OCI-LY7 (cell line): Measurements from ENCODE around the gene SEMA7A. TPM values are rescaled to one million over a fixed set of nuclear protein-coding genes. Genes with fewer than 3 reads are reported as not detected.

ENCODE experiments used
- BruUV-seq: library from RNA; stranded (reverse); fragments of 400-500 nt; replicated peaks from 2 replicates; lab custom pipeline; 2021; lab: Mats Ljungman, UMichigan
- CTCF ChIA-PET: fragments of 300-600 bp; sonication (Branson Sonifier 250); formaldehyde crosslinking; loops from one replicate; lab custom pipeline; 2022; ENCODE audit warnings: antibody characterized with exemption; ENCODE audit not compliant: unreplicated experiment; lab: Charles Lee
- POLR2A ChIA-PET: fragments of 300-600 bp; sonication (Branson Sonifier 250); formaldehyde crosslinking; loops from one replicate; lab custom pipeline; 2022; ENCODE audit warnings: antibody characterized with exemption; lab: Charles Lee
- DNase-seq: peaks from one replicate; pipeline ENCODE4 v3.0.0-alpha.2; 2015; ENCODE audit warnings: low spot score
- H2AFZ ChIP-seq: fragments of 200-600 bp; sonication (generic), shearing (Covaris generic); 2 replicates; pipeline ENCODE4 v1.6.1; 2014; ENCODE audit warnings: mild to moderate bottlenecking, antibody characterized with exemption, low read length, moderate library complexity
- H3K27ac ChIP-seq: fragments of 200-600 bp; sonication (generic); 2 replicates; pipeline ENCODE4 v1.5.1; 2014; ENCODE audit warnings: mixed run types, low read depth, mild to moderate bottlenecking, moderate library complexity, low read length, inconsistent platforms; ENCODE audit not compliant: poor library complexity, severe bottlenecking
- H3K36me3 ChIP-seq: fragments of 200-600 bp; sonication (generic); 2 replicates; pipeline ENCODE4 v1.6.1; 2014; ENCODE audit warnings: mild to moderate bottlenecking, antibody characterized with exemption, low read length, moderate library complexity, mixed read lengths; ENCODE audit not compliant: insufficient read depth
- H3K4me1 ChIP-seq: fragments of 200-600 bp; sonication (generic); 2 replicates; pipeline ENCODE4 v1.5.1; 2014; ENCODE audit warnings: mild to moderate bottlenecking, low read length; ENCODE audit not compliant: insufficient read depth, poor library complexity, severe bottlenecking
- H3K4me2 ChIP-seq: fragments of 200-600 bp; sonication (generic); 2 replicates; pipeline ENCODE4 v1.6.1; 2014; ENCODE audit warnings: mild to moderate bottlenecking, low read length
- H3K4me3 ChIP-seq: fragments of 200-600 bp; sonication (generic); 2 replicates; pipeline ENCODE4 v1.5.1; 2014; ENCODE audit warnings: mild to moderate bottlenecking, low read depth, low read length; ENCODE audit not compliant: poor library complexity, severe bottlenecking
- H3K79me2 ChIP-seq: fragments of 200-600 bp; sonication (generic); 2 replicates; pipeline ENCODE4 v1.6.1; 2016; ENCODE audit warnings: low read depth, mild to moderate bottlenecking, low read length, moderate library complexity, mixed read lengths; ENCODE audit not compliant: insufficient read depth
- H3K9me2 ChIP-seq: fragments of 200-600 bp; sonication (generic); 2 replicates; pipeline ENCODE4 v1.6.1; 2016; ENCODE audit warnings: mild to moderate bottlenecking, low read length, mixed read lengths; ENCODE audit not compliant: insufficient read depth
- H3K9me3 ChIP-seq: fragments of 200-600 bp; sonication (generic); 2 replicates; pipeline ENCODE4 v1.6.1; 2014; ENCODE audit warnings: mild to moderate bottlenecking, mixed run types, low read length, mixed read lengths
- H4K20me1 ChIP-seq: fragments of 200-600 bp; sonication (generic); 2 replicates; pipeline ENCODE4 v1.6.1; 2014; ENCODE audit warnings: mild to moderate bottlenecking, antibody characterized with exemption, low read length, moderate library complexity, mixed read lengths; ENCODE audit not compliant: insufficient read depth
- CTCF ChIP-seq: fragments of 200-600 bp; sonication (generic); conservative IDR thresholded peaks from 2 replicates; pipeline ENCODE4 v1.5.1; 2014; ENCODE audit warnings: mild to moderate bottlenecking, antibody characterized with exemption, low read length, moderate library complexity, mixed read lengths
- EZH2phosphoT487 ChIP-seq: fragments of 200-600 bp; sonication (generic); IDR thresholded peaks from 2 replicates; pipeline ENCODE4 v1.6.1; 2018; ENCODE audit warnings: low read depth, borderline replicate concordance, mild to moderate bottlenecking, mixed run types, antibody characterized with exemption, low read length, moderate library complexity, mixed read lengths
- intact Hi-C: fragments of 100-400 bp; cut with micrococcal nuclease; formaldehyde crosslinking; loops from one replicate; pipeline ENCODE4 v1.10.0; 2022; ENCODE audit not compliant: unreplicated experiment
- total RNA-seq, 2 experiments: library from RNA; depleted of rRNA in 1 of 2; stranded (reverse); fragments of >200 nt in 1 of 2; shearing (Covaris generic) in 1 of 2; gene quantifications; 2 replicates each; pipeline ENCODE4 v1.2.3, GENCODE V29; 2014 to 2022

SEMA7A gene
- total RNA-seq, 2 experiments from 2014 or later, result 0.06 to 1.0 TPM

DNA sequence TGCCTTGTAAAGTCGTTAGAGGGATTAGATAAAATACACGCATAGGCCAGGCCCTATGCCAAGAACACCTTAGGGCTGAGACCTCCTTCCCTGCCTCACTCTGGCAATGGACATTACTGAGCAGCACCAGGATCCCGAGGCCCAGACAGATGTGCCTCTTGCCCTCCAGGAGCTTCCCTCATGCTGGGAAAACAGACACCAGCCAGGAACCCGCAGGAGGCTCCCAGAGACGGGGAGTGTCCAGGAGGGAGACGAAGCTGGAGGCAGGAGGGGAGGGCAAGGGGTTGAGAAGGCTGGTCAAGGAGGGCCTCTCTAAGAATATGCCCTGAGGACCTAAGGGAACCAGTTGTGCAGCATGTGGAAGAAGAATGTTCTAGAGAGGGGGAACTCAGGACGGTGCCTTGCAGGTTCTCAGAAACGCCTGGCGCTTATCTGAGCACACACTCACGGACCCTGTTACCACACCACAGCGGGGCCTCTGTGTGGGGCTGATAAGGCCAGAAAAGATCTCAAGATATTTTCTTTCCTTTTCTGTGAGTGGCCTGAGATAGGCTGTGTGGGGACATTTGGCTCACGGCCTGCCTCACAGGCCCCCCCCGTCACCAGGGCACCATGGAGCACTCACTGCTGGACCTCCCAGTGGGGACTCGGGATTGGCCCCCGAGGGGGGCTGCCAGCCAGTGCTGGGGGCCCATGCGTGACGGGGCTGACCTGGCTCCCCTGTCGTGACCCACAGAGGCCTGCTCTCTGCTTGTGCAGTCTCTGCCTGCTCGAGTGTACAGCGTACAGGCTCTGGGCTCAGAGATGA is 44.3 kb downstream of the SEMA7A start:
- H2AFZ ChIP-seq, result no peak overlapping the region

GRCh38 chr15:74388363-74388951 is 45.3 kb downstream of the SEMA7A start:
- intact Hi-C loops, result no loop called here
- CTCF ChIA-PET, result interaction anchor here (0.6 kb wide), 1 partner anchor 1063 kb away, joined by 7 read pairs; the partner anchor contains the start of gene SIN3A
- POLR2A ChIA-PET, result interaction anchor here (0.7 kb wide), 1 partner anchor 14 kb away, joined by 3 read pairs; no protein-coding TSS in a partner anchor

More for the DNA sequence above, 44.3 kb downstream of the SEMA7A start:
- Histone ChIP-seq H3K4me2 (no peak overlapping the region), H3K4me3 (no peak overlapping the region), H3K4me1 (peaks cover 40% of the 10 kb centered on the region), H3K36me3 (no peaks in the 10 kb centered on the region), H3K79me2 (no peaks in the 10 kb centered on the region), H4K20me1 (no peaks in the 10 kb centered on the region), H3K27ac (no peak overlapping the region), H3K9me2 (no peaks in the 10 kb centered on the region), H3K9me3 (no peaks in the 10 kb centered on the region)
- CTCF ChIA-PET, result no interaction called here
- TF ChIP-seq EZH2phosphoT487 (no peak), CTCF (no peak)
- no TSS peak for BruUV-seq
- DNase-seq, result no peak
- intact Hi-C loops, result no loop called here
- POLR2A ChIA-PET, result interaction anchor here (0.7 kb wide), 1 partner anchor 13 kb away, joined by 3 read pairs; no protein-coding TSS in a partner anchor

More at GRCh38 chr15:74388363-74388951, 45.3 kb downstream of the SEMA7A start:
- Histone ChIP-seq H3K9me2 (no peaks in the 10 kb centered on the region), H3K79me2 (no peaks in the 10 kb centered on the region), H2AFZ (no peak overlapping the region), H3K36me3 (no peaks in the 10 kb centered on the region), H3K4me3 (no peak overlapping the region), H3K4me1 (peaks cover 50% of the 10 kb centered on the region), H3K9me3 (no peaks in the 10 kb centered on the region), H3K4me2 (no peak overlapping the region), H4K20me1 (no peaks in the 10 kb centered on the region), H3K27ac (no peak overlapping the region)
- no TSS peak for BruUV-seq
- no peak for DNase-seq
- TF ChIP-seq CTCF (no peak), EZH2phosphoT487 (no peak)
